Central memory CD4-positive, alpha-beta T cell (primary cell): ENCODE data around the gene TXNRD2.

ENCODE experiments used
- DNase-seq: peaks from one replicate; pipeline ENCODE4 v3.0.0; 2022
- total RNA-seq, 3 experiments: gene quantifications; one replicate each; lab custom pipeline; 2026; lab: John Stamatoyannopoulos, UW

The TXNRD2 gene
- total RNA-seq: 13.2 to 30.3 (median 23.1) reads per million in 3 experiments

GRCh38 chr22:19941365-19942082, at the start of gene TXNRD2, which contains the start of gene COMT:
Gene TXNRD2 (minus strand): TSS chr22:19941818. CDS start chr22:19941803, 15 bp downstream.
Gene COMT (plus strand): TSS chr22:19941772. CDS start chr22:19962527, 20,755 bp downstream.
- peak; percentile 63 for DNase-seq

- DNase-seq: no peak
Observed at GRCh38 chr22:19991395-19991644, 49.7 kb upstream of the TXNRD2 start.

- no peak for DNase-seq
Observed at GRCh38 chr22:19990609-19991394, 49.2 kb upstream of the TXNRD2 start.

DNA sequence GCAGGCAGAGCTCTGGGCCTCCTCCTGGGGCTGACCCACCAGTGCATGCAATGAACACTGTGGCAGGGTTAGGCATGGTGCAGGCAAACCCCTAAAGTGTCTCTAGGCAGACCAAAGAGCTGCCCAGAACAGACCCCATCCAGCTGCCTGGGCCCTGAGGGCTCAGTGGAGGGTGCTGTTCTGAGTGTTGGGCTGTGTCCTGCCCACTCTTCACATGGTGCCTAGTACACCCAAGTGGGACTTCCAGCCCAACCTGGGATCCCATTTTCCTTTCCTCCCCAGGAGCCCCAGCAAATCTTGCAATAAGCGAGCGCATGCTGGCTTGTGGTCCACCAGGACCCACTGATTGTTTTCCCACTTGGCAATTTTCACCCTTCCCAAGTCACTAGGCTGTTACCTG, 48.6 kb upstream of the TXNRD2 start:
- no peak for DNase-seq

DNA sequence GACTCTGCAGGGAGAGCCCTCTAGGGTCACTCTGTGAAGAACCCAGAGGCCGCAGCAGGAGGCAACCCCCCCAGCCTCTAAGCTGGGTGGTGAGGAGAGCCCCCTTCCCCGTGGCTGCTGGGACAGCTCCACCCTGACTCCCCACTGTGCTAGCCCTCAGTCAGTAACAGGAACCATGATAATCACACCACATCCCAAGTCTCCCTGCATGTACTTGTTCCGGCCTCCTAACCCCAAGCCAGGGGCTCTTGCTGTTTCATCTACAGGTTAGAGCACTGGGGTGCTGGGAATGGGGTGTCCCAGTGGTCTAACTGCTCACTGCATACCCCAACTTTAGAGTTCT, 48.1 kb upstream of the TXNRD2 start:
- no peak for DNase-seq

GRCh38 chr22:19988965-19989724, 47.5 kb upstream of the TXNRD2 start:
- DNase-seq: no peak

- no peak for DNase-seq
Observed at GRCh38 chr22:19988331-19988808, 46.8 kb upstream of the TXNRD2 start.

DNA sequence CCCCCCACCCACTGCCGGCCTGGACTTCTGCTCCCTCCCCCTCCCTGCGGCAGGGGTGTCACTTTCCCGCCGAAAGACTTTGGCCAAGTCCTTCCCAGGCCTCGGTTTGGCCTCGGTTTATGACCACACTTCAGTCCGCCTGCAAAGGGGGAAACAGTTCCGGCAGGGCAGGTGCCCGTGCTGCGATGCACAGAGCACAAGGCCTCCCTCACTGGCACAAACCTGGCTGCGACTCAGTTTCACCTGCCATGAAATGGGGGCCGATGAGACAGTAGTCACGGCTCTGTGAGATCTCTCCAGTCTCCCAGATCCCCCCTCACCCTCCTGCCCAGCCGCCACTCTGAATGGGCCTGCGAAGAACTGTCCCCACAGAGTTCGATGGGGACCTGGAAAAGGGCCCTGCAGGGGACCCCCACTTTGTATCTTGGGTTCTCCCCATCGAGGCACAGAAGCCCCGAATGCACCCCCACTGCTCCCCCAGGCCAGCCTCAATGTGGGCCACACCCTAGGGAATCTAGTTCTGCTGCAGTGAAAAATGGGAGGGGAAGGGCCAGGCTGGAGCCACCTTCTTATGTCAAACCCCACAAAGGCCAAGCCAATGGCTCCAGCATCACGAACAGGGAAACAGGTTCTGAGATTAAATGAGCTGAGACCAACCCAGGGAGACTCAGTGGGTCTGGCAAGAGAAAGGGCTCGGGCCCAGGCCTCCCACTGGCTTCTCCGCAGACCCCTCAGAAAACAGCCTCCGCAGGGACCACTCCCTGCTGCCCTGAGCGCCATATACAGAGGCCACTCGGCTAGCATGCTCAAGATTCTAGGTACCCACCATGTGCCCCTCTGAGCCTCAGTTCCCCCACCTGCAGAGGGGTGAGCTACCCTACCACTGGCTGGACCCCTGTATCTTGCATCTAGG, 46.0 kb upstream of the TXNRD2 start:
- DNase-seq: no peak

DNA sequence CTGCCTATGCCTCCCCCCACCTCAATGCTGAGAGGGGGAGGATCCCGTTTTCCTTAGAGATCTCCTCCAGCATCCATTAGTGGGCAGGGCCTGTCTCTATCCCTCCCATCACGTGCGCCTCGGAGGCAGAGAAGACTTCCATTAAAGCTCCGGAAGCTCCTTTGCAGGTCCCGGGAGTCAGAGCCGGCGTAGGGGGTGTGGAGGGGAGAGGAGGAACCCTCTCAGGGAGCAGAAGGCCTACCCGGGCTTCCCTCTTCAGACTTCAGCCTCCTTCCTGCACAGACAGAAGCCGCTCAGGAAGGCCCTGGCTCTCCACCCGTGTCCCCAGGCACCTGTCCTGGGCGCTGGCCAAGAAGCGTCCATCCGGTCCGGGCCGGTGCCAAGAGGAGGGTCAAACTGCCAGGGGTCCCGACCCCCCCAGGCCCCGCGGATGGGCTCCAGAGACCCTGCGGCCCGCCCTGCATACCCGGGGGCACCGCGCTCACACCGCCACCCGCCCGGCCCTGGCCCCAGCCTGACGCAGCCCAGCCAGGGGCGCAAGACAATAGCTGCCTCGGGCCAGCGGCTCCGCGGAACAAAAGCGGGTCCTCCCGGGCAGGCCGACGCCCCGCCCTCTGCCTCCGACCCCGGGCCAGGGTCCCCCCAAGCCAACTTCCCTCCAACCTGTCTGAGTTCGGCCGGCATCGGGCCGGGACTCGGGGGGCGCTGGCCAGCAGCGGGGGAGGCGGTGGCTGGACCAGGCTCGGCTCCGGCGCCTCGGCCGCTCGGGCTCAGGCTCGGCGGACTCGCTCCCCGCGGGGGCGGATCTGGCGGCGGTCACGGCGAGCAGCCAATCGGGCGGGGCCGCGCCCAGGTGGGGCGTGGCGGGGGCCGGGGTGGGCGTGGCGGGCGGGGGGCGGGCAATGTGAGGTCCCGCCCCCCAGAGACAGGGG, 45.1 kb upstream of the TXNRD2 start:
- DNase-seq: peak; percentile 51

- no peak for DNase-seq
Observed at GRCh38 chr22:19986011-19986409, 44.4 kb upstream of the TXNRD2 start.

- DNase-seq: no peak
Observed at GRCh38 chr22:19984851-19985811, 43.5 kb upstream of the TXNRD2 start.

- DNase-seq: no peak
Observed at GRCh38 chr22:19984201-19984753, 42.7 kb upstream of the TXNRD2 start.

- DNase-seq: no peak
Observed at GRCh38 chr22:19983741-19984140, 42.1 kb upstream of the TXNRD2 start.

- DNase-seq: no peak
Observed at GRCh38 chr22:19982991-19983578, 41.5 kb upstream of the TXNRD2 start.

DNA sequence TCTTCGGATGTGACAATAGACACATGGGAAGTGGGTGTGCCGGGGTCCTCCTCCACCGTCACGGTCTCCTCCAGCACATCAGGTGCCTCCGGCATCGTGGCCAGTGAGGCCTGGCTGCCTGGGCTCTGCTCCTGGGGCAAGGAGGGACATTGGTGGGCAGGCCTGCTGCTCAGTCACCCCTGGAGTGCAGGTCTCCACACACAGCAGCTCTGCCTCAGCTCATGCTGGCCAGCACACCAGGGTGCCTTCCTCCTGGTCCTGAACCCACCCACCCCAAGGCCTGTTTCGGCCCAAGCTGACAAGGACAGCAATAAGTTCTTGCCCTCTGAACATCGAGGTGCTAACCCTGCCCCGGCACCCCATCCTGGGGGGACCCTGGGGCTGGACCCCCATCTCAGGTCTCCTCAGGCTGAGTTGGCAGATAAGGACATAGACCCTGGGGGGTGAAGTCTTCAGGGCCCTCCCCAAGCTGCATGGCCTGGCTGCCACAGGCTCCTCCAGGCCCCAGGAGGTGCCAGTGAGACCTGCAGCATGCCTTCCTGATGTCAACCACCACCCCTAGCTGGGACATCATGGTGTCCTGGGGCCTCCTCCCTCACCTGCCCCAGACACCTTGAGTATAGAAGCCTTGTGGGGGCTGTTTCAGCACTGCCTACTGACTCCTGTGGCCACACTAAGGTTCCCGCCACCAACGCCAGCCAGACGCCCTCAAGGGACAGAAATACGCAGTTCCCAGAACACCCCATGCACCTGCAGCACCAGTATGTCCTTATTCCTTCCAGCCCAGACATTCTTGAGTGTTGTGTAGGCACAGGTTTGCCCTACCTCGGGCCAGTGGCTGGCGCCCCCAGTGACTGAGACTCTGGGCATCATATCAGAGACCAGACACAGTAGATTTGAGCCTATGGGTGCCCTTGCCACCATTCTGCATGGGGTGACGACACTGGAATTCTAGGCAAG, 40.6 kb upstream of the TXNRD2 start:
- no peak for DNase-seq

DNA sequence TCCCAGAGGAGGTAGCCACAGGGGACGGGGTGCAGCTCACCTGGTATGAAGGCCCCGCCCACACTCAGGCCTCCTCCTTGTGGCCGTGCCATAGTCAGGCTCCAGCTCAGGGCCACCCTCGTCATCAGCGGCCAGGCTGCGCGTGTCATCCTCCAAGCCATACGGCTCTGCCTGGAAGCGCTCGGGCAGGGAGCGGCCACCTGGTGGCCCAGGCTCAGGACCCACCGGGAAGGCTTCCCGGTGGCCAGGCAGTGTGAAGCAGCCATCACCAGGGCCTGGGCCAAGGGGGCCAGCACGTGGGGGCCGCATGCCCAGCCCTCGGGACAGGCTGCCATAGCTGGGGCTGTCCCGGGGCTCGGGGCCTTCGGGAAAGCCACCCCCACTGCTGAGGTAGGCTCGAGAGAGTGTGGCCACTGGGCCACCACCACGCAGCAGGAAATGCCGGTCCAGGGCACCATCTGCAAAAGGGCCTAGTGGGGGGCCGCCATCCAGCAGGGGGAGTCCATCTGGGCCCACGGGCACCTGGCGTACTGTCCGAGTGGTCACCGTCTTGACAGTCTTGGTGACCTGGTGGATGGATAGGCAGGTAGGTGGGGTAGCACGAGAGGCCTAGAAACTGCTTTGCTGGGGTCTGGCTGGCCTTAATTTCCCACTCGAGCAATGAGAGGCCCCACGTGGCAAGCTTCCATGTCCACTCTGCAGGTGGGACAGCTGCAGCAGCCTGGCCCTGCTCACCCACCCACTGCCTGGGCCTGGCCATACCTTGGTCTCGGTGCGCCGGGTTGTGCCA, 39.7 kb upstream of the TXNRD2 start:
- DNase-seq: no peak

- DNase-seq: no peak
Observed at GRCh38 chr22:19980766-19981165, 39.1 kb upstream of the TXNRD2 start.
